Dendritic cell treated with granulocyte-macrophage colony-stimulating factor and Interleukin-4, amounts not matched to agents 40 ng/mL and 50 ng/mL, for 4 days (primary cell): ENCODE results near the gene KLHL6.
"Not testable (repeated sequence)": the region's sequence is repeated elsewhere in the genome, so short reads cannot be mapped to it uniquely, and the experiment has no call there.

Experiments
- H3K27ac Mint-ChIP-seq: one replicate; pipeline ENCODE4 v1.8.0; 2022; ENCODE audit warnings: mild to moderate bottlenecking, mixed read lengths
- H3K27me3 Mint-ChIP-seq: one replicate; pipeline ENCODE4 v1.8.0; 2022; ENCODE audit warnings: mild to moderate bottlenecking, mixed read lengths
- H3K36me3 Mint-ChIP-seq: one replicate; pipeline ENCODE4 v1.8.0; 2022; ENCODE audit warnings: low read depth, mixed read lengths
- H3K4me1 Mint-ChIP-seq: one replicate; pipeline ENCODE4 v1.8.0; 2022; ENCODE audit warnings: low read depth, mixed read lengths
- H3K4me3 Mint-ChIP-seq: one replicate; pipeline ENCODE4 v1.8.0; 2022; ENCODE audit warnings: mild to moderate bottlenecking, moderate library complexity, mixed read lengths
- H3K9me3 Mint-ChIP-seq: one replicate; pipeline ENCODE4 v1.8.0; 2022; ENCODE audit warnings: mixed read lengths
- intact Hi-C: fragments of 100-400 bp; cut with micrococcal nuclease; formaldehyde crosslinking; loops from one replicate; pipeline ENCODE4 v1.15.0; 2022

The KLHL6 gene

DNA sequence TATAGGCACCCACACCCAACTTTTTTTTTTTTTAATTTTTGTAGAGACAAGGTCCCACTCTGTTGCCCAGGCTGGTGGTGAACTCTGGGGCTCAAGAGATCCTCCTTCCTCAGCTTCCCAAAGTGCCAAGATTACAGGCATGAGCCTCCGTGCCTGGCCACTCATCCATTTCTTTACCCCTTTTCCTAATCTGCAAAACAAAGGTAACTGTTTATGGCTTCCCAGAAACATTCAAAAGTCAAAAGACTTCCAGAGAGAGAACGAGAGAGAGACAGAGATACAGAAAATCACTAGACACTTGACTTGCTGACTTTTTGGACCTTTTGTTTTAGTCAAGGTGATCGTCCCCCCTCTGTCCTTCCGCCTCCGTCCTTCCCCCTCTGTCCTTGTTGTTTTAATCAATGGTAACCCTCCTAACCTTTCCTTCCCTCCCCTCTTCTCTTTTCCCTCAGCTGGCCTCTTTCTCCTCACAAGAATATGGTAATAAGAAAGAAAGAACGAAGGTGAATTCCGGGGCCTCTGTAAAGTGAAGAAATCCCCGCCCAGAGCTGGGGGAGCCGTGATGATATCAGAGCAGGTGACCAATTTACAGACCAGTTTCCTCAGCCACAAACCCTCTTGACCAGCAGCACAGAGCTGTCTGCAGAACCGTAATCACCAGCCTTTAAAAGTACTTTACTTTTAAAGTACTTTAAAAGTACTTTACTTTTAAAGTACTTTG, 21.9 kb downstream of the KLHL6 start:
- H3K36me3 Mint-ChIP-seq, result peaks cover 6% of the 10 kb centered on the region

DNA sequence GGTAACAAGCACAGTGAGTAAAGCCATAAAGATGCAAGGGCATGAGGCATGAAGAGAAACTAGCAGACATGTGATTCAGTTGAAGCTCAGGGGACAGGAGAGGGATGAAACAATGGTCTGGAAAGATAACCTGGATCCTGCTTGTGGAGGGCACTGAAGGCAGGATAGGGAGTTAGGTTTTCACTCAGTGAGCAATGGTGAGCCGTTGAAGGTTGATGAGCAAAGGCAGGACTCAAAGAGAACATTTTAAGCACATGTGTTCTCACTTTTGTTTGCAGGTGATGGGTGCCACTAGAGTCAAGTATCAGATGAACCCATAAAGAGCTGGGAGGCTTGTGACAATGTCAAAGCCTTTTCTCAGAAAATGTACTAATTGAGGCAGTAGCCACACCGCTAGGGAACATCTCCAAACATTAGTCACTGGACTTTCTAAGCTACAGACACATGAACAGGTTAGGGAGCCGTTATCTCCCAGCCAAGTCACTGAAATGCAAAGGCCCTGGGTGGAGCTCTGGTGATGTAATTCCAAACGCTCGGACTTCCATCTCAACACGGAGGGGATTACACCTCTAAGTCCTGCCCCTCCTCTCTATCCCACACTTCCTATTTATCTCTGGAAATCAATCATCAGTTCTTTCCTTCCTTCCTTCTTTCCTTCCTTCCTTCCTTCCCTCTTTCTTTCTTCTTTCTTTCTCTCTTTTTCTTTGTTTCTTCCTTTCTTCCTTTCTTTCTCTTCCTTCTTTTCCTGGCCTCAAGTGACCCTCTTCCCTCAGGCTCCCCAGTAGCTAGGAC, 22.7 kb downstream of the KLHL6 start:
- peaks cover 30% of the 10 kb centered on the region for H3K27me3 Mint-ChIP-seq
- peaks cover 14% of the 10 kb centered on the region for H3K36me3 Mint-ChIP-seq
- H3K4me3 Mint-ChIP-seq, result no peak overlapping the region
- peaks cover 77% of the 10 kb centered on the region for H3K4me1 Mint-ChIP-seq
- intact Hi-C loops, result loop anchor here (10.0 kb wide), 1 partner anchor 48 kb away; no protein-coding TSS in a partner anchor
- no peaks in the 10 kb centered on the region for H3K9me3 Mint-ChIP-seq
- peak overlapping the region; percentile 29 for H3K27ac Mint-ChIP-seq

More for the DNA sequence above, 21.9 kb downstream of the KLHL6 start:
- Mint-ChIP-seq H3K9me3 (no peaks in the 10 kb centered on the region), H3K4me1 (peaks cover 78% of the 10 kb centered on the region), H3K27me3 (peaks cover 22% of the 10 kb centered on the region), H3K27ac (peak overlapping the region; percentile 29), H3K4me3 (no peak overlapping the region)
- intact Hi-C loops, result loop anchor here (10.0 kb wide), 1 partner anchor 49 kb away; no protein-coding TSS in a partner anchor

DNA sequence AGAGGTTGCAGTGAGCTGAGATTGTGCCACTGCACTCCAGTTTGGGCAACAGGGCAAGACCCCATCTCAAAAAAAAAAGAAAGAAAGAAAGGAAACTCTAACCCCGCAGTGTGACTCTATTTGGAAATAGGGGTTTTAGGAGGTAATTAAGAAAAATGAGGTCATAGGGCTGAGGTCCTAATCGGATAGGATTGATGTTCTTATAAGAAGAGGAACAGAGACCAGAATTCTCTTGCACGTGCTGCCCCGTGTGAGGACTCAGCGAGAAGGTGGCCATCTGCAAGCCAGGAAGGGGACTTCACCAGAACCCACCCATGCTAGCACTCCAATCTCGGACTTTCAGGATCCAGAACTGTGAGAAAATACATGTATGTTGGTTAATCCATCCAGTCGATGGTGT, 25.8 kb downstream of the KLHL6 start:
- H3K27ac Mint-ChIP-seq, result peak overlapping the region; percentile 33
- H3K36me3 Mint-ChIP-seq, result peaks cover 36% of the 10 kb centered on the region
- no peak overlapping the region for H3K4me3 Mint-ChIP-seq
- H3K9me3 Mint-ChIP-seq, result no peaks in the 10 kb centered on the region
- H3K27me3 Mint-ChIP-seq, result peaks cover 33% of the 10 kb centered on the region
- intact Hi-C loops, result loop anchor here (10.0 kb wide), 1 partner anchor 45 kb away; no protein-coding TSS in a partner anchor
- peaks cover 79% of the 10 kb centered on the region for H3K4me1 Mint-ChIP-seq

DNA sequence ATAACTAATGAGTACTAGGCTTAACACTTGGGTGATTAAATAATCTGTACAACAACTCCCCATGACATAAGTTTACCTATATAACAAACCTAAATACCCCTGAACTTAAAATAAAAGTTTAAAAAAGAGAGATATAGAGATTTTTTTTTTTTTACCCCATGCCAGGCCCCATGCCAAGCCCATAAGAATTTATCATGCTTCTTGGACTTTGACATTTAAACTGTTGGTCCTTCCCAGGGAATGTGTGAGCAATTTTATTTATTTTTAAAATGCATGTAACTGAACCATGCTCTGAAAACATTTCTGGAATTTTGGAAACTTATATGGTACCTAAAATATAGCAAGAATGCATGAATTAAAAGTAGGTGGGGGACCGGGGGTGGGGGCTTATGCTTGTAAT, 26.3 kb downstream of the KLHL6 start:
- peaks cover 41% of the 10 kb centered on the region for H3K36me3 Mint-ChIP-seq
- no peak overlapping the region for H3K27ac Mint-ChIP-seq

DNA sequence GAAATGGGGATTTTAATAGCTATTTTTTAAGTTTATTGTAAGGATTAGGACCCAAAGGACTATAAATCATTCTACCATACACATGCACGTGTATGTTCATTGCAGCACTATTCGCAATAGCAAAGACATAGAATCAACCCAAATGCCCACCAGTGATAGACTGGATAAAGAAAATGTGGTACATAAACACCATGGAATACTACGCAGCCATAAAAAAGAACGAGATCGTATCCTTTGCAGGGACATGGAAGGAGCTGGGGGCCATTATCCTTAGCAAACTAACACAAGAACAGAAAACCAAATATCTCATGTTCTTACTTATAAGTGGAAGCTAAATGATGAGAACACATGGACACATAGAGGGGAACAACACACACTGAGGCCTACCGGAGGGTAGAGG, 26.7 kb downstream of the KLHL6 start:
- Mint-ChIP-seq H3K4me1 (peaks cover 82% of the 10 kb centered on the region), H3K27me3 (peaks cover 35% of the 10 kb centered on the region), H3K36me3 (peaks cover 45% of the 10 kb centered on the region)
- H3K9me3 Mint-ChIP-seq, H3K4me3 Mint-ChIP-seq, intact Hi-C loops, H3K27ac Mint-ChIP-seq: not testable (repeated sequence)

More for the DNA sequence above, 26.3 kb downstream of the KLHL6 start:
- Mint-ChIP-seq H3K9me3 (no peaks in the 10 kb centered on the region), H3K4me3 (no peak overlapping the region), H3K27me3 (peaks cover 37% of the 10 kb centered on the region), H3K4me1 (peaks cover 84% of the 10 kb centered on the region)
- intact Hi-C loops, result no loop called here

DNA sequence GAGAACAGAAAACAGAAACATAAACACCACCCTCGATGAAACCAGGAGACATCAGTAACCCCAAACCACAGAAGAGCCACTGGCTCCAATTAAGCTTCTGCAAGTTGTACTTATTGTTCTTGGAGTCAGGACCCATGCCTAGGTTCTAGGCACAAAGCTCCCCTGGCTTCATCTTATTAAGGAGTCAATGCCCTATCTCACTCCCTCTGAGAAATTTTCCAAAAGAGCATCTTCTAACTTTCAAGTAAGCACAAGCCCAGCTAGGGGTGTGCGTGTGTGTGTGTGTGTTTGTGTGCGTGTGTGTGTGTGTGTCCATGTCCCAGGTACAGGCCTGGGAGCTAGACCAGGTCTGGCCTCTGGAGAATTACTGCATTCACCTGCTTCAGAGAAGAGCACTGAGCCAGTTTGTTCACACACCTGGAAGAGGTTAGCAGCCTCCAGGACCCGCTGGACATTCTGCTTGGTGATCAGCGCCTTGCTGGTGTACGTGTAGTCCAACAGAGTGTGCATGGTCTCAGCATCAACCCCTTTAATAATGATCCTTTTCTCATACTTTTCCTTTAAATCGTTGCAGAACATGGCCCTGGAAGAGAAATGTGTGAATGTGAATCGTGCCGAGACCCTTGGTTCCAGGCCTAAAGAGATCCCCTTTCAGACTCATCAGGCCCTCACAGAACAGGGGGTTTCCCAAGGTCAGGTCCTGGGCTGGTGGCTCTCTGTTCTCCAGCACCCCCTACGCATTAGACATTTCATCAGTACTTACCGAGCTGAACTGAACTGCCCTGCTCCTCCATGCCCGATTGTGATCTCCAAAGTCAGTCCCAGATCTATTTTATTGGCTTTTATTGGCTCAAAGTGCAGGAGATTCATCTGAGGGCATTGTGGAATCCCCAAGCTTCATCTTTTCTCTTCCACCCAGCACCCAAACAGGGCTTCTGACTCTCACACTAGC, 27.8 kb downstream of the KLHL6 start:
- H3K9me3 Mint-ChIP-seq, result no peaks in the 10 kb centered on the region
- peaks cover 31% of the 10 kb centered on the region for H3K27me3 Mint-ChIP-seq
- intact Hi-C loops, result no loop called here
- peaks cover 71% of the 10 kb centered on the region for H3K4me1 Mint-ChIP-seq
- peaks cover 51% of the 10 kb centered on the region for H3K36me3 Mint-ChIP-seq
- peak overlapping the region; percentile 25 for H3K27ac Mint-ChIP-seq
- H3K4me3 Mint-ChIP-seq, result no peak overlapping the region

DNA sequence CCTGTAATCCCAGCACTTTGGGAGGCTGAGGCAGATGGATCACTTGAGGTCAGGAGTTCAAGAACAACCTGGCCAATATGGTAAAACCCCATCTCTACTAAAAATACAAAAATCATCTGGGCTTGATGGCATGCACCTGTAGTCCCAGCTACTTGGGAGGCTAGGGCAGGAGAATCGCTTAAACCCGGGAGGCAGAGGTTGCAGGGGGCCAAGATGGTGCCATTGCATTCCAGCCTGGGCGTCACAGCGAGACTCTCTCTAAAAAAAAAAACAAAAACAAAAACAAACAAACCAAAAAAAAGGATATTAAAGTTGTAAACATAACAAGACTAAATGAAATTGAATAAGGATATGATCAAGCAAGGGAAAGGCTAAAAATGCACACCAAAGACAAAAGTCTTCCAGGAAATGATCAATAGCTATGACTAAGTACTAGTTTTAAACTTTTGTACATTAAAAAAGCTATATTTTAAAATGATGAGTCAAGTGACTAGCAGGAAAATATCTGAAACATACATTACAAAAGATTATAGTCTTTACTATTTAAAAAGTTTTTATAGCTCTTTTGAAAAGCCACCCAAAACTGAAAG, 28.6 kb downstream of the KLHL6 start:
- H3K9me3 Mint-ChIP-seq, result no peaks in the 10 kb centered on the region
- peaks cover 63% of the 10 kb centered on the region for H3K4me1 Mint-ChIP-seq
- intact Hi-C loops, result no loop called here
- H3K27me3 Mint-ChIP-seq, result peaks cover 29% of the 10 kb centered on the region
- peak overlapping the region; percentile 25 for H3K27ac Mint-ChIP-seq
- H3K4me3 Mint-ChIP-seq, result peak overlapping the region; percentile 13
- peaks cover 58% of the 10 kb centered on the region for H3K36me3 Mint-ChIP-seq

DNA sequence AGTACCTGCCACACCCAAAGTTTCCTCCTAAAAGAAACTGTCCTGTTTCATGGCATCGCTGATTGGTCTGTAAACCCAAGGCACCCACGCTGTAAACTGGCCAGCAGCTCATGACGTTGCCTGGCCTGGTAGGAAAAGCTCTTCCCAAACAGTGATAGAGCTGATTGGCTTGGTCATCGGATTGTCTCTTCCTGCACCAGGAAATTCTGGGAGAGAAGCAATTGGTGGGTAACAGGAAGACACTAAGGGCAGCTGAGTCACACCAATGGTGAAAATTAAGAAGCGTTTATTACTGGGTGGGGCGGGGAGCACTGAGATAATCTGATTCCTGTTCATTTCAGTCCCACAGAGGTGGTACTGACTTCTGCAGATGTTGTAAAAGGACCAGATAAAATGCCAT, 31.0 kb downstream of the KLHL6 start:
- intact Hi-C loops, result no loop called here
- peaks cover 22% of the 10 kb centered on the region for H3K27me3 Mint-ChIP-seq
- H3K9me3 Mint-ChIP-seq, result no peaks in the 10 kb centered on the region
- peaks cover 39% of the 10 kb centered on the region for H3K4me1 Mint-ChIP-seq
- H3K36me3 Mint-ChIP-seq, result peaks cover 76% of the 10 kb centered on the region
- H3K4me3 Mint-ChIP-seq, result no peak overlapping the region
- H3K27ac Mint-ChIP-seq, result no peak overlapping the region

DNA sequence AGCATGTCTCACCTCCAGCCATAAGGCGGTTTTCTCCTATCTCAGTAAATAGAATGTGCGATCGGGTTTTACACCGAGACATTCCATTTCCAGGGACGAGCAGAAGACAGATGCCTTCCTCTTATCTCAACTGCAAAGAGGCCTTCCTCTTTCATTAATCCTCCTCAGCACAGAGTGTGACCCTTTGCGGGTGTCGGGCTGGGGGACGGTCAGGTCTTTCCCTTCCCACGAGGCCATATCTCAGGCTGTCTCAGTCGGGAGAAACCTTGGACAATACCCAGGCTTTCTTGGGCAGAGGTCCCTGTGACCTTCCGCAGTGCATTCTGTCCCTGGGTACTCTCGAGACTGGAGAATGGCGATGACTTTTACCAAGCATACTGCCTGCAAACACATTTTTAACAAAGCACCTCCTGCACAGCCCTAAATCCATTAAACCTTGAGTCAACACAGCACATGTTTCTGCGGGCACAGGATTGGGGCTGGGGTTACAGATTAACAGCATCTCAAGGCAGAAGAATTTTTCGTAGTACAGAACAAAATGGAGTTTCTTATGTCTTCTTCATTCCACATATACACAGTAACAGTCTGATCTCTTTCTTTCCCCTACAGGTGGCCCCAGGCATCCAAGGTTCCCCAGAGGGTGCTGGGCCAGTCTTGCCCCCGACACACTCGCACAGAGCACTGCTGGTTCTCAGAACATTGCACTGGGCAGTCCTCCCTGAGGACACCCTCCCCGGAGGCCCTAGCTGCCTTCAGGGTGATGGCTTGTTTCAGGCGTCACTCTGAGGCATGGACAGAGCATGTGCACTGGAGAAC, 34.6 kb downstream of the KLHL6 start:
- peaks cover 70% of the 10 kb centered on the region for H3K36me3 Mint-ChIP-seq
- intact Hi-C loops, H3K27ac Mint-ChIP-seq, H3K4me3 Mint-ChIP-seq, H3K9me3 Mint-ChIP-seq: not testable (repeated sequence)
- H3K27me3 Mint-ChIP-seq, result peaks cover 24% of the 10 kb centered on the region
- peaks cover 41% of the 10 kb centered on the region for H3K4me1 Mint-ChIP-seq

DNA sequence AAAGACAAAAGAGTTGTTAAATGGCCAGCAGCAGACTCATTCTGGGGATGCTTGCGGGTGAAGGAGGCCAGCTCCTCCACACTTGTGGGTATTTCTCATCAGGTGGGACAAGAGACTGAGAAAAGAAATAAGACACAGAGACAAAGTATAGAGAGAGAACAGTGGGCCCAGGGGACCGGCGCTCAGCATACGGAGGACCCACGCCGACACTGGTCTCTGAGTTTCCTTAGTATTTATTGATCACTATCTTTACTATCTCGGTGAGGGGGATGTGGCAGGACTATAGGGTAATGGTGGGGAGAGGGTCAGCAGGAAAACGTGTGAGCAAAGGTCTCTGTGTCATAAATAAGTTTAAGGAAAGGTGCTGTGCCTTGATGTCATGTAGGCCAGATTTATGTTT, 35.2 kb downstream of the KLHL6 start:
- H3K9me3 Mint-ChIP-seq, H3K4me3 Mint-ChIP-seq, H3K27ac Mint-ChIP-seq, intact Hi-C loops: not testable (repeated sequence)
- Mint-ChIP-seq H3K27me3 (peaks cover 24% of the 10 kb centered on the region), H3K36me3 (peaks cover 68% of the 10 kb centered on the region), H3K4me1 (peaks cover 37% of the 10 kb centered on the region)

DNA sequence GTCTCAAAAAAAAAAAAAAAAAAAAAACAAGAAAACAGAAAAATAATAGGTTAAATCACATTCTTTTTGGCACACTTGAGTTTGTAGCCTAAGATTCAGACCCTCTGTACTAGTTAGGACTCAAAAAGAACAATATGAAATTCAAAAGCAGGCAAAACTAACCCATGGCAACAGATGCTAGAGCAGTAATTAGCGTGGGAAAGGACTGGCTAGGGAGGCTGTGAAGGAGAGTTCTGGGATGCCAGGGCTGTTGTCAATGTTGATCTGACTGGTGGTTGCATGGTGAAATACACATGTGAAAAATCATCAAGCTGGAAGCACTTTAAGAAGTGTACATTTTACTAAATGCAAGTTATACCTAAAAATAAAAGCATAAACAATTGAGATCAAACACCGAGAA, 35.6 kb downstream of the KLHL6 start:
- Mint-ChIP-seq H3K27me3 (peaks cover 21% of the 10 kb centered on the region), H3K9me3 (no peaks in the 10 kb centered on the region), H3K27ac (no peak overlapping the region), H3K36me3 (peaks cover 64% of the 10 kb centered on the region), H3K4me1 (peaks cover 33% of the 10 kb centered on the region), H3K4me3 (no peak overlapping the region)
- intact Hi-C loops, result no loop called here

DNA sequence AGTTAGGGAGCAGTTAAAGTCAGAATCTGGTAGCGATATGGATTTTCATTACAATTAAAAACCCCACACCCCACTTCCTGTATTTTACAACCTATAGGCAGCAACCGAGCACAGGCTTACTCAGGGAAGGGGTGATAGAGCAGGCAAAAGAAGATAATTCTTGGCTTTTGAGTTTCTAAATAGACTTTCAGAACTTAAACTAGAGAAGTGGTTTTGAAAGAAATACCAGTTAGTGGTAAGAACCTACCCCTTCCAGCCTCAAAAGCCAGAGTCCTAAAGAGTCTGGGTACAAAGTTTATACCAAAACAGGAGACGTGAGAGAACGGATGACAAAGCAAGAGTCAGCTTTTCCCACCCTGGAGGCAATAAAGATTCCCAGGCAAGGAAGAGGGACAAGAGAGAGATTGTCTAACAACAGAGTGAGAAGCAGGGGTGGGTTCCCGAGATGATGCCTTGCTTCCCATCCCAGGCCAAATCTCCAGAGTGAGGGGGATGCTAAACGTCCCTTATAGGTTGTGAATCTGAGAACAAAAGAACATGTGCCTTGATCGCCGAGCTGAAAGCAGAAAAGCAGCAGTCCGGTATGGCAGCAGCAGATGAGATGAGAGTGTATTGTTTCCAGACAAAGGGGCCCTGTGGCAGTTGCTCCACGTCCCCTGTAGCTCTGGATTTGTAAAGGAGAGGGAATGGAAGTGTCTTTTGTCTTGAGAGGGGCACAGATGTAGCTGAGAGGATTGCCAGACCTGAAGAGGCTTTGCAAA, 36.8 kb downstream of the KLHL6 start:
- Mint-ChIP-seq H3K27ac (no peak overlapping the region), H3K4me3 (no peak overlapping the region), H3K36me3 (peaks cover 52% of the 10 kb centered on the region), H3K9me3 (no peaks in the 10 kb centered on the region), H3K4me1 (peaks cover 34% of the 10 kb centered on the region), H3K27me3 (peaks cover 14% of the 10 kb centered on the region)
- intact Hi-C loops, result no loop called here
